Mononuclear cell (primary cell): Measurements from ENCODE around the gene NMT1. TPM values are rescaled to one million over a fixed set of nuclear protein-coding genes. Genes with fewer than 3 reads are reported as not detected.

Experiments
- H3K27me3 ChIP-seq: 2 replicates; pipeline ENCODE4 v1.6.0; 2011; ENCODE audit warnings: low read length, control low read depth; ENCODE audit not compliant: insufficient read depth
- H3K4me1 ChIP-seq: 2 replicates; pipeline ENCODE4 v1.5.1; 2011; ENCODE audit warnings: mild to moderate bottlenecking, low read length, control low read depth; ENCODE audit not compliant: insufficient read depth
- H3K4me3 ChIP-seq: 2 replicates; pipeline ENCODE4 v1.5.1; 2011; ENCODE audit warnings: mild to moderate bottlenecking, low read length, moderate library complexity
- H3K9me3 ChIP-seq: 2 replicates; pipeline ENCODE4 v1.5.1; 2011; ENCODE audit warnings: low read depth, mild to moderate bottlenecking, control low read depth, low read length
- total RNA-seq: library from RNA; depleted of rRNA; stranded (reverse); fragments of >200 nt; gene quantifications from one replicate; pipeline ENCODE4 v1.2.3, GENCODE V29; 2012

The NMT1 gene
- total RNA-seq, 1 donor, result 35.2 TPM

DNA sequence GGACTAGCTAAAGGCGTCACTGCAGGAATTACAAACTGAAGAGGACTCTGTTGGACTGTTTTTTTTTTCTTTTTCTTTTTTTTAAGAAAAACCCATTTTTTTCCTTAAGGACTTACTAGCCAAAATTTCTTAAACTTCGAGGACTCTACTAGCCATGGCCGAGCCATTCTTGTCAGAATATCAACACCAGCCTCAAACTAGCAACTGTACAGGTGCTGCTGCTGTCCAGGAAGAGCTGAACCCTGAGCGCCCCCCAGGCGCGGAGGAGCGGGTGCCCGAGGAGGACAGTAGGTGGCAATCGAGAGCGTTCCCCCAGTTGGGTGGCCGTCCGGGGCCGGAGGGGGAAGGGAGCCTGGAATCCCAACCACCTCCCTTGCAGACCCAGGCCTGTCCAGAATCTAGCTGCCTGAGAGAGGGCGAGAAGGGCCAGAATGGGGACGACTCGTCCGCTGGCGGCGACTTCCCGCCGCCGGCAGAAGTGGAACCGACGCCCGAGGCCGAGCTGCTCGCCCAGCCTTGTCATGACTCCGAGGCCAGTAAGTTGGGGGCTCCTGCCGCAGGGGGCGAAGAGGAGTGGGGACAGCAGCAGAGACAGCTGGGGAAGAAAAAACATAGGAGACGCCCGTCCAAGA lies 88.0 kb downstream of the NMT1 start:
- H3K27me3 ChIP-seq, result no peaks in the 10 kb centered on the region
- peak overlapping the region; percentile 64 for H3K4me3 ChIP-seq
- no peaks in the 10 kb centered on the region for H3K9me3 ChIP-seq
- peaks cover 63% of the 10 kb centered on the region for H3K4me1 ChIP-seq

DNA sequence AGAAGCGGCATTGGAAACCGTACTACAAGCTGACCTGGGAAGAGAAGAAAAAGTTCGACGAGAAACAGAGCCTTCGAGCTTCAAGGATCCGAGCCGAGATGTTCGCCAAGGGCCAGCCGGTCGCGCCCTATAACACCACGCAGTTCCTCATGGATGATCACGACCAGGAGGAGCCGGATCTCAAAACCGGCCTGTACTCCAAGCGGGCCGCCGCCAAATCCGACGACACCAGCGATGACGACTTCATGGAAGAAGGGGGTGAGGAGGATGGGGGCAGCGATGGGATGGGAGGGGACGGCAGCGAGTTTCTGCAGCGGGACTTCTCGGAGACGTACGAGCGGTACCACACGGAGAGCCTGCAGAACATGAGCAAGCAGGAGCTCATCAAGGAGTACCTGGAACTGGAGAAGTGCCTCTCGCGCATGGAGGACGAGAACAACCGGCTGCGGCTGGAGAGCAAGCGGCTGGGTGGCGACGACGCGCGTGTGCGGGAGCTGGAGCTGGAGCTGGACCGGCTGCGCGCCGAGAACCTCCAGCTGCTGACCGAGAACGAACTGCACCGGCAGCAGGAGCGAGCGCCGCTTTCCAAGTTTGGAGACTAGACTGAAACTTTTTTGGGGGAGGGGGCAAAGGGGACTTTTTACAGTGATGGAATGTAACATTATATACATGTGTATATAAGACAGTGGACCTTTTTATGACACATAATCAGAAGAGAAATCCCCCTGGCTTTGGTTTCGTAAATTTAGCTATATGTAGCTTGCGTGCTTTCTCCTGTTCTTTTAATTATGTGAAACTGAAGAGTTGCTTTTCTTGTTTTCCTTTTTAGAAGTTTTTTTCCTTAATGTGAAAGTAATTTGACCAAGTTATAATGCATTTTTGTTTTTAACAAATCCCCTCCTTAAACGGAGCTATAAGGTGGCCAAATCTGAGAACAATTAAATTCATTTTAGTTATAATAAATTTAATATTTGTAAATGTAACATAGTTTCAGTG lies 88.8 kb downstream of the NMT1 start:
- peaks cover 56% of the 10 kb centered on the region for H3K4me1 ChIP-seq
- peak overlapping the region; percentile 64 for H3K4me3 ChIP-seq
- H3K27me3 ChIP-seq, result no peaks in the 10 kb centered on the region
- no peaks in the 10 kb centered on the region for H3K9me3 ChIP-seq

DNA sequence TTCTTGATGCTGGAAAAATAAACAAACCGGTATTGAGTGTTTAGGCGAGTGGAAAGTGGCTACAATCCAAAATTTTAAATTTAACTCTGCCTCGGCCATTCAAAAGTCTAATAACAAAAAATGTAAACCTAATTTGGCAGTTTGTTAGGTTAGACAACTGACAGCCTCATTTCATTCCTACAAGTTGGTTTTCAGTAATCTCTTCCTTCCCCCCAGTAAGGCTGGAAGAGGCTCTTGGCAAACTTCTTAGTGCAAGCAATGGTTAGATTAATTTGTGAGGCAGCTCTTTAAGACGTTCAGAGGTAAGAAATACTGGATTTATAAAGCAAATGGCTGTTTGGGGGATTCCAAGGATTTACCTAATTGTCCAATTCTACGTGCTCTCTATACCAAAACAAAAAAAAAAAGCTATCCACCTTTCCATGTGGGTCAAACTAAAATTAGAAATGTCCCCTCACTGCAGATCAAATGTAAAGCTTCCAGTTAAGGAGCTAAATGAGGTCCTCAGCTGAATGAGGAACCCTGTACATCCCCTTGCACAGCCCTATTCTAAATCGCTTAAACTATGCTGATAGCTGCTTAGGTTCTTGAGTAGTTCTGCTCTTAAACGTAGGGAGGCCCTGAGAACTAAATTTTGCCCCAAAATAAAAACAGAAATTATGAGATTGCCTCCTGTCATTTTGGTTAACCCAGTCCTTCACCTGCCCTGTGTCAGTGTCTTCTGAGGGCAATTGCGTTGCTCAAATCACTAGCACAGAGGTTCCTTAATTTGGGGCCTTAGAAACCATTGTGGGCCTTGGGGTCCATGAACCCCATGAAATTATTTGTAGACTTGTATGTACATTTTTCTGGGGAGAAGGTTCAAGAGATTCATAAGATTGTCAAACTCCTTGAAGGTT lies 90.0 kb downstream of the NMT1 start:
- Histone ChIP-seq H3K4me3 (no peak overlapping the region), H3K4me1 (peaks cover 58% of the 10 kb centered on the region), H3K9me3 (no peaks in the 10 kb centered on the region), H3K27me3 (no peaks in the 10 kb centered on the region)

DNA sequence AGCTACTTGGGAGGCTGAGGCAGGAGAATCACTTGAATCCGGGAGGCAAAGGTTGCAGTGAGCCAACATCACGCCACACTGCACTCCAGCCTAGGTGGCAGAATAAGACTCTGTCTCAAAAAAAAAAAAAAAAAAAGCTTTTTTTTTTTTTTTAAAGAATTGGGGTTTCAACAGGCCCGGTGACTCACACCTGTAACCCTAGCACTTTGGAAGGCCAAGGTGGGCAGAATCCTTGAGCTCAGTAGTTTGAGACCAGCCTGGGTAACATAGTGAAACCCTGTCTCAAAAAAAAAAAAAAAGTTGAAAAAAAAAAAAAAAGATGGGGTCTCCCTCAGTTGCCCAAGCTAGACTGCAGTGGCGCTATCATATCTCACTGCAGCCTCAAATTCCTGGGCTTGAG lies 93.9 kb downstream of the NMT1 start:
- Histone ChIP-seq H3K4me1 (peaks cover 60% of the 10 kb centered on the region), H3K27me3 (no peaks in the 10 kb centered on the region), H3K9me3 (no peaks in the 10 kb centered on the region), H3K4me3 (no peak overlapping the region)

DNA sequence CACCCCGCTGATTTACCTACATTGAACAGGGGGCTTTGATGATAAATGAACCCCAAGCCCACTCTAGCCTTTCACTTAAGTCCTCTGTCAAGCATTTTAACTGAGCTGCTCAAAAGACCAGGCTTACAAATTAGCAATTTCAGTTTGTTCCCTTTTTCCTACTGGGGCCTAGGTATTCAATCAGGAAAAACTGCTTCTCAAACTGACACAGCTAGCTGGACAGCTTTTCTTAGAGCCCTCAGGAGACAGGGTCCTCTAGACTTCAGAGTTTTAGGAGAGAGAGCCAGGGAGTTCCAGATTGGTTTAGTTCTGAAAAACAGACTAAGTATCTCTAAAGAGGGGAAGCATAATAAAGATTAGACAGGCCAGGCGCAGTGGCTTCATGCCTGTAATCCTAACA lies 94.4 kb downstream of the NMT1 start:
- Histone ChIP-seq H3K4me1 (peaks cover 62% of the 10 kb centered on the region), H3K9me3 (no peaks in the 10 kb centered on the region), H3K4me3 (no peak overlapping the region), H3K27me3 (no peaks in the 10 kb centered on the region)

DNA sequence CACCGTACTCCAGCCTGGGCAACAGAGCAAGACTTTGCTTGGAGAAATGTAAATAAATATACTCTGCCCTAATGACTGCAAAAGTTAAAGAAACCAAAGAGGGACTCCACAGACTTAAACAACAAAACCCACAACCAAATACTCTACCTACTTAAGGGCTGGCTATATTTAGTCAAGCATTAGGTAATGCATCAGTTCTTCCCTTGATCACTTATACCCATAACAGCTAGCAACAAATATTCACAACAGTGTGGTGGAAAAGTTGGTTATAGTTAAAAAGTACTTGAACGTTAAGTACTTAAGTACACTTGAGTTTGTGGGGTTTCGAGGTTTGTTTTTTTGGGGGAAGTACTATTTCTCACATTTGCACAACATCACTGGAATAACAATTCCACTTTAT lies 95.1 kb downstream of the NMT1 start:
- H3K9me3 ChIP-seq, result no peaks in the 10 kb centered on the region
- no peak overlapping the region for H3K4me3 ChIP-seq
- no peaks in the 10 kb centered on the region for H3K27me3 ChIP-seq
- peaks cover 56% of the 10 kb centered on the region for H3K4me1 ChIP-seq

Other genes starting within 250 kb of the NMT1 start
- gene GJC1, start 231.0 kb upstream of the NMT1 start, total RNA-seq, result not detected
- gene HIGD1B, start 213.4 kb upstream of the NMT1 start, total RNA-seq, result not detected
- gene EFTUD2, start 161.9 kb upstream of the NMT1 start, total RNA-seq, result 132 TPM
- 0.52 TPM for gene GFAP, start 145.8 kb upstream of the NMT1 start, total RNA-seq
- gene KIF18B, start 113.5 kb upstream of the NMT1 start, total RNA-seq, result 0.10 TPM
- gene C1QL1, start 93.0 kb upstream of the NMT1 start, total RNA-seq, result not detected
- 8.9 TPM for gene DCAKD, start 9.7 kb upstream of the NMT1 start, total RNA-seq
- gene PLCD3, start 71.2 kb downstream of the NMT1 start, total RNA-seq, result 1.9 TPM
- gene ACBD4, start 74.4 kb downstream of the NMT1 start, total RNA-seq, result 6.9 TPM
- 17.9 TPM for gene HEXIM1, start 87.2 kb downstream of the NMT1 start, total RNA-seq
- 3.4 TPM for gene HEXIM2, start 100.6 kb downstream of the NMT1 start, total RNA-seq
- 202 TPM for gene FMNL1, start 160.6 kb downstream of the NMT1 start, total RNA-seq
- gene SPATA32, start 200.8 kb downstream of the NMT1 start, total RNA-seq, result 0.10 TPM